Stimulated activated naive B cell treated with anti-CD40 and anti-IgM and Interleukin-4, amounts not matched to agents 10 μg/mL and 1 μg/mL and 100 μg/mL, for 72 hours (primary cell): ENCODE data around the gene GRAP.

ENCODE experiments used
- ATAC-seq, 2 donors: fragments of 150-1000 bp; cut with Tn5 transposase; replicated peaks; 2 replicates each; pipeline ENCODE4 v1.10.0; 2021; ENCODE audit warnings: moderate library complexity in 1 of 2
- DNase-seq: peaks from one replicate; pipeline ENCODE4 v3.0.0; 2021
- H3K27ac Mint-ChIP-seq: one replicate; pipeline ENCODE4 v1.8.0; 2022; ENCODE audit warnings: mild to moderate bottlenecking, mixed read lengths
- H3K27me3 Mint-ChIP-seq, 2 donors: one replicate each; pipeline ENCODE4 v1.8.0; 2022; ENCODE audit warnings: mixed read lengths in 2 of 2
- H3K36me3 Mint-ChIP-seq, 2 donors: one replicate each; pipeline ENCODE4 v1.8.0; 2022; ENCODE audit warnings: mixed read lengths in 2 of 2, mild to moderate bottlenecking in 1 of 2
- H3K4me1 Mint-ChIP-seq, 2 donors: one replicate each; pipeline ENCODE4 v1.8.0; 2022; ENCODE audit warnings: mixed read lengths in 2 of 2, mild to moderate bottlenecking in 1 of 2
- H3K4me3 Mint-ChIP-seq, 2 donors: one replicate each; pipeline ENCODE4 v1.8.0; 2022; ENCODE audit warnings: mild to moderate bottlenecking in 2 of 2, mixed read lengths in 2 of 2, moderate library complexity in 1 of 2
- H3K9me3 Mint-ChIP-seq, 2 donors: one replicate each; pipeline ENCODE4 v1.8.0; 2022; ENCODE audit warnings: mixed read lengths in 2 of 2, mild to moderate bottlenecking in 1 of 2

GRAP gene

GRCh38 chr17:18994631-18995030 lies 52.1 kb downstream of the GRAP start:
- Mint-ChIP-seq H3K27me3 (no peaks in the 10 kb centered on the region), H3K4me1 (peaks cover 31 to 32% of the 10 kb centered on the region in 2 donors), H3K27ac (no peak overlapping the region), H3K4me3 (no peak overlapping the region), H3K9me3 (peaks cover 7 to 11% of the 10 kb centered on the region in 2 donors), H3K36me3 (peaks cover 49% of the 10 kb centered on the region in 2 donors)
- ATAC-seq (no peak), DNase-seq (no peak)

- ATAC-seq (no peak), DNase-seq (no peak)
- peaks cover 49% of the 10 kb centered on the region in 2 donors for H3K36me3 Mint-ChIP-seq
- no peak overlapping the region for H3K4me3 Mint-ChIP-seq
- peaks cover 7 to 11% of the 10 kb centered on the region in 2 donors for H3K9me3 Mint-ChIP-seq
- no peak overlapping the region for H3K27ac Mint-ChIP-seq
- peaks cover 31 to 32% of the 10 kb centered on the region in 2 donors for H3K4me1 Mint-ChIP-seq
- H3K27me3 Mint-ChIP-seq, result no peaks in the 10 kb centered on the region
Observed at GRCh38 chr17:18993905-18994526, 52.7 kb downstream of the GRAP start.

GRCh38 chr17:18992454-18993130 lies 54.2 kb downstream of the GRAP start:
- Mint-ChIP-seq H3K27ac (no peak overlapping the region), H3K36me3 (peaks cover 49 to 50% of the 10 kb centered on the region in 2 donors), H3K9me3 (peaks cover 7 to 11% of the 10 kb centered on the region in 2 donors), H3K4me3 (peak overlapping the region; percentile 61 to 66), H3K4me1 (peaks cover 28 to 32% of the 10 kb centered on the region in 2 donors), H3K27me3 (no peaks in the 10 kb centered on the region)
- DNase-seq (peak; percentile 31), ATAC-seq (peak; percentile 90 to 91)

GRCh38 chr17:18991531-18992315 lies 55.0 kb downstream of the GRAP start:
- DNase-seq (no peak), ATAC-seq (no peak)
- peaks cover 7 to 11% of the 10 kb centered on the region in 2 donors for H3K9me3 Mint-ChIP-seq
- no peak overlapping the region for H3K4me3 Mint-ChIP-seq
- H3K36me3 Mint-ChIP-seq, result peaks cover 45 to 46% of the 10 kb centered on the region in 2 donors
- peaks cover 27 to 28% of the 10 kb centered on the region in 2 donors for H3K4me1 Mint-ChIP-seq
- H3K27me3 Mint-ChIP-seq, result no peaks in the 10 kb centered on the region
- peak overlapping the region; percentile 26 for H3K27ac Mint-ChIP-seq

- Mint-ChIP-seq H3K9me3 (peaks cover 3 to 6% of the 10 kb centered on the region in 2 donors), H3K27ac (no peak overlapping the region), H3K4me1 (peaks cover 26 to 27% of the 10 kb centered on the region in 2 donors), H3K36me3 (peaks cover 34 to 41% of the 10 kb centered on the region in 2 donors), H3K4me3 (no peak overlapping the region), H3K27me3 (no peaks in the 10 kb centered on the region)
- ATAC-seq (no peak), DNase-seq (no peak)
Observed at GRCh38 chr17:18990331-18990730, 56.4 kb downstream of the GRAP start.

GRCh38 chr17:18988546-18989173 lies 58.1 kb downstream of the GRAP start:
- no peak for DNase-seq
- peaks cover 29 to 35% of the 10 kb centered on the region in 2 donors for H3K36me3 Mint-ChIP-seq

GRCh38 chr17:18987862-18988545 lies 58.8 kb downstream of the GRAP start:
- no peak overlapping the region for H3K4me3 Mint-ChIP-seq
- no peaks in the 10 kb centered on the region for H3K27me3 Mint-ChIP-seq
- no peak overlapping the region for H3K27ac Mint-ChIP-seq
- H3K9me3 Mint-ChIP-seq, result no peaks in the 10 kb centered on the region
- H3K4me1 Mint-ChIP-seq, result peaks cover 12 to 13% of the 10 kb centered on the region in 2 donors
- DNase-seq, result no peak
- peaks cover 27 to 33% of the 10 kb centered on the region in 2 donors for H3K36me3 Mint-ChIP-seq
- no peak for ATAC-seq

More at GRCh38 chr17:18988546-18989173, 58.1 kb downstream of the GRAP start:
- Mint-ChIP-seq H3K27me3 (no peaks in the 10 kb centered on the region), H3K4me3 (no peak overlapping the region), H3K9me3 (no peaks in the 10 kb centered on the region), H3K27ac (no peak overlapping the region), H3K4me1 (peaks cover 18 to 20% of the 10 kb centered on the region in 2 donors)
- no peak for ATAC-seq

GRCh38 chr17:18987230-18987610 lies 59.5 kb downstream of the GRAP start:
- no peak for ATAC-seq

GRCh38 chr17:18986541-18987229 lies 60.1 kb downstream of the GRAP start:
- no peak for ATAC-seq
- DNase-seq, result no peak
- Mint-ChIP-seq H3K4me1 (peaks cover 0 to 3% of the 10 kb centered on the region in 2 donors), H3K36me3 (peaks cover 21 to 35% of the 10 kb centered on the region in 2 donors), H3K9me3 (no peaks in the 10 kb centered on the region), H3K4me3 (no peak overlapping the region), H3K27ac (no peak overlapping the region), H3K27me3 (no peaks in the 10 kb centered on the region)

More at GRCh38 chr17:18987230-18987610, 59.5 kb downstream of the GRAP start:
- DNase-seq, result no peak
- no peak overlapping the region for H3K4me3 Mint-ChIP-seq
- no peak overlapping the region for H3K27ac Mint-ChIP-seq
- H3K36me3 Mint-ChIP-seq, result peaks cover 22 to 32% of the 10 kb centered on the region in 2 donors
- H3K4me1 Mint-ChIP-seq, result peaks cover 4 to 5% of the 10 kb centered on the region in 2 donors
- H3K27me3 Mint-ChIP-seq, result no peaks in the 10 kb centered on the region
- no peaks in the 10 kb centered on the region for H3K9me3 Mint-ChIP-seq

- Mint-ChIP-seq H3K4me1 (peaks cover 0 to 3% of the 10 kb centered on the region in 2 donors), H3K9me3 (no peaks in the 10 kb centered on the region), H3K27ac (no peak overlapping the region), H3K27me3 (no peaks in the 10 kb centered on the region), H3K4me3 (no peak overlapping the region), H3K36me3 (peaks cover 25 to 35% of the 10 kb centered on the region in 2 donors)
- no peak for ATAC-seq
- DNase-seq, result no peak
Observed at GRCh38 chr17:18985475-18985874, 61.3 kb downstream of the GRAP start.

GRCh38 chr17:18984273-18985114 lies 62.3 kb downstream of the GRAP start:
- H3K4me3 Mint-ChIP-seq, result no peak overlapping the region
- no peak overlapping the region for H3K27ac Mint-ChIP-seq
- H3K27me3 Mint-ChIP-seq, result no peaks in the 10 kb centered on the region
- no peak for DNase-seq
- no peaks in the 10 kb centered on the region for H3K9me3 Mint-ChIP-seq
- H3K36me3 Mint-ChIP-seq, result peaks cover 25 to 30% of the 10 kb centered on the region in 2 donors
- H3K4me1 Mint-ChIP-seq, result no peaks in the 10 kb centered on the region
- no peak for ATAC-seq

GRCh38 chr17:18981642-18982424 lies 64.9 kb downstream of the GRAP start:
- DNase-seq, result no peak
- peaks cover 43 to 48% of the 10 kb centered on the region in 2 donors for H3K36me3 Mint-ChIP-seq
- no peaks in the 10 kb centered on the region for H3K27me3 Mint-ChIP-seq
- no peak overlapping the region for H3K4me3 Mint-ChIP-seq
- ATAC-seq, result no peak
- H3K27ac Mint-ChIP-seq, result peak overlapping the region; percentile 81
- H3K4me1 Mint-ChIP-seq, result no peaks in the 10 kb centered on the region
- no peaks in the 10 kb centered on the region for H3K9me3 Mint-ChIP-seq
